Measurements from ENCODE around the gene C6orf47.

Gene C6orf47

GRCh38 chr6:31661262-31662123, 915 bp upstream of the C6orf47 start:
- DNase-seq (ENCODE audit: low spot score), result no peak

GRCh38 chr6:31659649-31660380, 763 bp downstream of the C6orf47 start:
- DNase-seq (ENCODE audit: low spot score), result peak; percentile 43

GRCh38 chr6:31658983-31659648, 1.5 kb downstream of the C6orf47 start:
- DNase-seq (ENCODE audit: low spot score), result no peak

GRCh38 chr6:31658158-31658688, 2.4 kb downstream of the C6orf47 start:
- DNase-seq (ENCODE audit: low spot score), result no peak

GRCh38 chr6:31657406-31658157, 3.0 kb downstream of the C6orf47 start:
- DNase-seq (ENCODE audit: low spot score), result no peak

GRCh38 chr6:31655349-31656237, 5.0 kb downstream of the C6orf47 start, which contains the start of gene APOM:
TSS of gene APOM (plus strand) at chr6:31655894. CDS start at chr6:31655967, 73 bp downstream.
- DNase-seq (ENCODE audit: low spot score), result no peak

- no peak for DNase-seq (ENCODE audit: low spot score)
These were observed 5.8 kb downstream of the C6orf47 start for GRCh38 chr6:31654574-31655348.

GRCh38 chr6:31652925-31653724, 7.5 kb downstream of the C6orf47 start:
- peak; percentile 90 for DNase-seq (ENCODE audit: low spot score)

- DNase-seq (ENCODE audit: low spot score), result no peak
These were observed 8.9 kb downstream of the C6orf47 start for GRCh38 chr6:31651602-31652191.

- no peak for DNase-seq (ENCODE audit: low spot score)
These were observed 15.3 kb downstream of the C6orf47 start for GRCh38 chr6:31645325-31645724.

- no peak for DNase-seq (ENCODE audit: low spot score)
These were observed 16.6 kb downstream of the C6orf47 start for GRCh38 chr6:31643818-31644454.

- DNase-seq (ENCODE audit: low spot score), result no peak
These were observed 17.6 kb downstream of the C6orf47 start for GRCh38 chr6:31642798-31643570.

- DNase-seq (ENCODE audit: low spot score), result no peak
These were observed 19.2 kb downstream of the C6orf47 start for GRCh38 chr6:31641370-31641769.

- DNase-seq (ENCODE audit: low spot score), result no peak
These were observed 20.0 kb downstream of the C6orf47 start for GRCh38 chr6:31640612-31641011.

GRCh38 chr6:31639449-31639861, 21.1 kb downstream of the C6orf47 start:
- DNase-seq (ENCODE audit: low spot score), result no peak

- DNase-seq (ENCODE audit: low spot score), result no peak
These were observed 21.5 kb downstream of the C6orf47 start for GRCh38 chr6:31639043-31639442.

Measured in germinal center (tissue), 1 donor.